H1 (cell line): ENCODE results near the gene ADRM1. TPM values are rescaled to one million over a fixed set of nuclear protein-coding genes. Genes with fewer than 3 reads are reported as not detected.

ENCODE experiments used
- CTCF ChIA-PET: fragments of 300-600 bp; sonication (Branson Sonifier 250); formaldehyde crosslinking; loops from one replicate; lab custom pipeline; 2021; ENCODE audit not compliant: partially characterized antibody; lab: Charles Lee
- POLR2A ChIA-PET: fragments of 300-600 bp; sonication (Branson Sonifier 250); formaldehyde crosslinking; loops from one replicate; lab custom pipeline; 2021; ENCODE audit warnings: inconsistent platforms; ENCODE audit not compliant: partially characterized antibody; lab: Charles Lee
- DNase-seq, 2 experiments: peaks; one replicate each; pipeline versions ENCODE4 v3.0.0 to v3.0.0-alpha.2; 2010 to 2022; ENCODE audit warnings: low spot score in 2 of 2, low read depth in 1 of 2, mixed read lengths in 1 of 2
- FAIRE-seq: peaks from 2 replicates; lab custom pipeline; 2011; peaks lifted over from hg19 to GRCh38; lab: Jason Lieb, UNC
- H2AFZ ChIP-seq: 2 replicates; pipeline ENCODE4 v1.8.1; 2012; ENCODE audit warnings: low read length, inconsistent platforms
- H2AK5ac ChIP-seq: 2 replicates; pipeline ENCODE4 v1.6.1; 2013; ENCODE audit warnings: low read depth, low read length
- H2BK120ac ChIP-seq: replicated peaks from 2 replicates; pipeline ENCODE3; 2013; ENCODE audit warnings: low read depth, low read length, inconsistent platforms
- H2BK12ac ChIP-seq: 2 replicates; pipeline ENCODE4 v1.6.1; 2013; ENCODE audit warnings: low read depth, low read length
- H2BK15ac ChIP-seq: 2 replicates; pipeline ENCODE4 v1.6.1; 2013; ENCODE audit warnings: low read length
- H2BK20ac ChIP-seq: 2 replicates; pipeline ENCODE4 v1.6.1; 2013; ENCODE audit warnings: low read length
- H2BK5ac ChIP-seq: 2 replicates; pipeline ENCODE4 v1.6.1; 2013; ENCODE audit warnings: low read depth, low read length
- H3K14ac ChIP-seq: 2 replicates; pipeline ENCODE4 v1.6.1; 2013; ENCODE audit warnings: inconsistent platforms; ENCODE audit not compliant: insufficient read length
- H3K18ac ChIP-seq: 2 replicates; pipeline ENCODE4 v1.6.1; 2013; ENCODE audit warnings: low read length; ENCODE audit errors: extremely low read depth
- H3K23ac ChIP-seq: 2 replicates; pipeline ENCODE4 v1.6.1; 2013; ENCODE audit warnings: inconsistent platforms; ENCODE audit not compliant: insufficient read length
- H3K23me2 ChIP-seq: 2 replicates; pipeline ENCODE4 v1.6.1; 2013; ENCODE audit warnings: low read depth, low read length
- H3K27ac ChIP-seq: 2 replicates; pipeline ENCODE4 v1.6.1; 2011; ENCODE audit warnings: low read depth, low read length, inconsistent platforms
- H3K27me3 ChIP-seq, 4 experiments: replicated peaks in 1 of 4; 1 replicate in 1 of 4; 2 replicates in 3 of 4; pipeline versions ENCODE4 v1.6.1 to v1.8.1; 2011 to 2013; ENCODE audit warnings: low read length in 3 of 4, mild to moderate bottlenecking in 3 of 4, inconsistent platforms in 2 of 4, mixed read lengths in 2 of 4, moderate library complexity in 1 of 4; ENCODE audit not compliant: control insufficient read depth in 3 of 4, insufficient read depth in 3 of 4; ENCODE audit errors: extremely low read depth in 1 of 4
- H3K36me3 ChIP-seq, 4 experiments: 2 replicates each; pipeline versions ENCODE4 v1.6.1 to v1.8.1; 2011 to 2013; ENCODE audit warnings: mild to moderate bottlenecking in 4 of 4, low read length in 3 of 4, moderate library complexity in 2 of 4, control low read depth in 1 of 4, inconsistent platforms in 1 of 4; ENCODE audit not compliant: insufficient read depth in 4 of 4, control insufficient read depth in 2 of 4
- H3K4ac ChIP-seq: replicated peaks from 2 replicates; pipeline ENCODE3; 2013; ENCODE audit warnings: low read length, low read depth, mixed read lengths, inconsistent platforms; ENCODE audit not compliant: insufficient read length
- H3K4me1 ChIP-seq, 4 experiments: replicated peaks in 1 of 4; 1 replicate in 1 of 4; 2 replicates in 3 of 4; pipeline versions ENCODE4 v1.6.1 to v1.8.1; 2011 to 2013; ENCODE audit warnings: low read length in 3 of 4, inconsistent platforms in 2 of 4, mixed read lengths in 1 of 4; ENCODE audit not compliant: insufficient read depth in 4 of 4, control insufficient read depth in 3 of 4
- H3K4me2 ChIP-seq, 2 experiments: 2 replicates each; pipeline versions ENCODE4 v1.6.1 to v1.8.1; 2011 to 2013; ENCODE audit warnings: low read depth in 2 of 2, low read length in 2 of 2, control low read depth in 1 of 2, inconsistent platforms in 1 of 2, mild to moderate bottlenecking in 1 of 2; ENCODE audit not compliant: insufficient read depth in 1 of 2
- H3K4me3 ChIP-seq, 4 experiments: fragments of 200-600, 300-600 bp in 1 of 4; sonication (generic), shearing (Covaris generic), sonication (Bioruptor Twin) in 1 of 4; 2 replicates each; pipeline versions ENCODE4 v1.5.1 to v1.8.1; 2011 to 2016; ENCODE audit warnings: low read length in 4 of 4, low read depth in 3 of 4, control low read depth in 2 of 4, inconsistent platforms in 2 of 4, mild to moderate bottlenecking in 2 of 4, mixed read lengths in 1 of 4, moderate library complexity in 1 of 4; ENCODE audit not compliant: insufficient read depth in 2 of 4; ENCODE audit errors: extremely low read depth in 1 of 4
- H3K56ac ChIP-seq: replicated peaks from 2 replicates; pipeline ENCODE3; 2013; ENCODE audit warnings: low read depth, mild to moderate bottlenecking, mixed read lengths, low read length, inconsistent platforms; ENCODE audit not compliant: insufficient read length
- H3K79me1 ChIP-seq: 2 replicates; pipeline ENCODE4 v1.6.1; 2013; ENCODE audit warnings: low read depth, low read length, control low read depth
- H3K79me2 ChIP-seq, 2 experiments: 2 replicates each; pipeline versions ENCODE4 v1.6.1 to v1.8.1; 2012 to 2013; ENCODE audit warnings: low read length in 2 of 2, mild to moderate bottlenecking in 2 of 2, inconsistent platforms in 1 of 2; ENCODE audit not compliant: insufficient read depth in 2 of 2, control insufficient read depth in 1 of 2
- H3K9ac ChIP-seq, 4 experiments: replicated peaks in 1 of 4; 1 replicate in 1 of 4; 2 replicates in 3 of 4; pipeline versions ENCODE4 v1.6.1 to v1.8.1; 2011 to 2013; ENCODE audit warnings: low read depth in 3 of 4, low read length in 3 of 4, control low read depth in 2 of 4, mild to moderate bottlenecking in 2 of 4, moderate library complexity in 2 of 4, inconsistent platforms in 1 of 4; ENCODE audit errors: extremely low read depth in 1 of 4
- H3K9me3 ChIP-seq, 2 experiments: 2 replicates each; pipeline versions ENCODE4 v1.6.1 to v1.8.1; 2012 to 2013; ENCODE audit warnings: mild to moderate bottlenecking in 2 of 2, moderate library complexity in 2 of 2, control low read depth in 1 of 2, inconsistent platforms in 1 of 2, low read depth in 1 of 2, low read length in 1 of 2, mixed read lengths in 1 of 2; ENCODE audit not compliant: insufficient read depth in 2 of 2
- H4K20me1 ChIP-seq, 2 experiments: replicated peaks in 1 of 2; 2 replicates each; pipeline versions ENCODE3 to v1.8.1; 2011 to 2013; ENCODE audit warnings: inconsistent platforms in 2 of 2, low read length in 2 of 2, mild to moderate bottlenecking in 1 of 2; ENCODE audit not compliant: insufficient read depth in 2 of 2, control insufficient read depth in 1 of 2
- H4K5ac ChIP-seq: 2 replicates; pipeline ENCODE4 v1.6.1; 2013; ENCODE audit warnings: low read length, low read depth, mixed read lengths, inconsistent platforms; ENCODE audit not compliant: insufficient read length
- H4K8ac ChIP-seq: 2 replicates; pipeline ENCODE4 v1.8.0; 2013; ENCODE audit warnings: mild to moderate bottlenecking, moderate library complexity, low read length, inconsistent platforms; ENCODE audit not compliant: insufficient read depth; ENCODE audit errors: extremely low read depth
- H4K91ac ChIP-seq: replicated peaks from 2 replicates; pipeline ENCODE3; 2013; ENCODE audit warnings: low read length, mixed read lengths, inconsistent platforms; ENCODE audit not compliant: insufficient read length
- E2F6 ChIP-seq: IDR thresholded peaks from 2 replicates; pipeline ENCODE4 v1.6.1; 2012; ENCODE audit warnings: inconsistent platforms
- RAD21 ChIP-seq, 2 experiments: IDR thresholded peaks in 1 of 2; conservative IDR thresholded peaks in 1 of 2; 2 replicates each; pipeline ENCODE4 v1.6.1; 2011; ENCODE audit warnings: low read depth in 2 of 2, low read length in 2 of 2, improper control_type of control experiment in 1 of 2, inconsistent platforms in 1 of 2, mild to moderate bottlenecking in 1 of 2, moderate library complexity in 1 of 2
- TEAD4 ChIP-seq: IDR thresholded peaks from 2 replicates; pipeline ENCODE4 v1.6.1; 2012; ENCODE audit warnings: low read depth, low read length, inconsistent platforms, mixed read lengths
- WGBS, 2 experiments: shearing (Covaris generic) in 1 of 2; methylation state at CpG; one replicate each; pipeline versions ENCODE4 v1.1.6 to v1.1.7; 2013 to 2015; ENCODE audit warnings: low lambda C conversion rate in 2 of 2, mixed read lengths in 2 of 2, inconsistent platforms in 1 of 2, low coverage in 1 of 2, missing lambda C conversion rate in 1 of 2; ENCODE audit not compliant: insufficient replicate concordance in 2 of 2, insufficient coverage in 1 of 2, insufficient read length in 1 of 2; ENCODE audit errors: extremely low coverage in 1 of 2, missing lambda C conversion rate in 1 of 2; 5-methylcytosine and 5-hydroxymethylcytosine counted together
- polyA plus RNA-seq, 7 experiments: library from polyadenylated mRNA; depleted of rRNA in 3 of 7; stranded (reverse) in 5 of 7; unstranded in 2 of 7; fragments of >200 nt in 5 of 7; fragments of 200-250 nt in 2 of 7; gene quantifications; 1 replicate in 5 of 7; 2 replicates in 1 of 7; 4 replicates in 1 of 7; pipeline versions ENCODE4 v1.2.1 to v1.2.3, GENCODE V29; 2011 to 2013; ENCODE audit warnings: missing spikeins in 2 of 7, mixed read lengths in 2 of 7
- total RNA-seq: library from RNA; stranded (reverse); fragmentation: NEBNext Ultra II Directional; extraction: Animal tissue kit (Norgen Biotek cat#: 25700); gene quantifications from 2 replicates; pipeline ENCODE4 v1.2.1, GENCODE V29; 2021

Gene ADRM1
- total and polyA plus RNA-seq, 2 of the 8 experiments (the other 6 are each of a cell fraction or from before 2014, with no cell fraction given) = 126 to 214 TPM

- Histone ChIP-seq H3K4me2 (no peak overlapping the region), H3K23me2 (no peaks in the 10 kb centered on the region), H3K9ac (no peak overlapping the region), H2BK120ac (no peak overlapping the region), H3K4me1 (no peaks in the 10 kb centered on the region), H3K27me3 (no peaks in the 10 kb centered on the region), H3K4me3 (no peak overlapping the region), H3K27ac (no peak overlapping the region), H3K14ac (no peak overlapping the region), H4K91ac (no peak overlapping the region), H3K23ac (no peak overlapping the region), H4K20me1 (peaks cover 5 to 9% of the 10 kb centered on the region in 2 experiments), H2AK5ac (no peak overlapping the region), H4K8ac (no peak overlapping the region), H3K36me3 (peaks cover 5 to 24% (median 16%) of the 10 kb centered on the region in 4 experiments; a peak in 7 of 8 replicates), H2BK12ac (no peak overlapping the region), H2BK5ac (no peak overlapping the region), H3K18ac (no peak overlapping the region), H2BK20ac (no peak overlapping the region), H3K79me2 (no peaks in the 10 kb centered on the region), H3K56ac (no peak overlapping the region), H3K4ac (no peak overlapping the region), H3K9me3 (peaks cover 0 to 2% of the 10 kb centered on the region in 2 experiments; a peak in 2 of 4 replicates), H4K5ac (no peak overlapping the region), H2AFZ (no peak overlapping the region), H2BK15ac (no peak overlapping the region), H3K79me1 (peaks cover 6% of the 10 kb centered on the region)
- FAIRE-seq = no peak
- ChIA-PET CTCF (interaction anchor here (1.4 kb wide), 1 partner anchor 137 kb away, joined by 3 read pairs; no protein-coding TSS in a partner anchor), POLR2A (interaction anchor here (1.1 kb wide), 1 partner anchor 14 kb away, joined by 4 read pairs; no protein-coding TSS in a partner anchor)
- 74% methylated on average over 7 of the region's 7 CpGs; no CpG with 5 or more reads in 1 of the 2 experiments for WGBS, 2 experiments
- DNase-seq = no peak
- TF ChIP-seq E2F6 (no peak), RAD21 (IDR thresholded peaks at IDR 0.05 in 1 of 2, conservative IDR thresholded peaks at IDR 0.05 in 1 of 2; ENCODE audit: low read depth in 2 of 2, low read length in 2 of 2) (no peak), TEAD4 (no peak)
Measured at GRCh38 chr20:62268228-62268900, 34.4 kb upstream of the ADRM1 start.
